ENCODE results near the gene TOE1. TPM values are rescaled to one million over a fixed set of nuclear protein-coding genes. Genes with fewer than 3 reads are reported as not detected.

Gene TOE1
- total RNA-seq, 4 donors from 2014 or later, result 5.4 to 7.7 (median 6.9) TPM

DNA sequence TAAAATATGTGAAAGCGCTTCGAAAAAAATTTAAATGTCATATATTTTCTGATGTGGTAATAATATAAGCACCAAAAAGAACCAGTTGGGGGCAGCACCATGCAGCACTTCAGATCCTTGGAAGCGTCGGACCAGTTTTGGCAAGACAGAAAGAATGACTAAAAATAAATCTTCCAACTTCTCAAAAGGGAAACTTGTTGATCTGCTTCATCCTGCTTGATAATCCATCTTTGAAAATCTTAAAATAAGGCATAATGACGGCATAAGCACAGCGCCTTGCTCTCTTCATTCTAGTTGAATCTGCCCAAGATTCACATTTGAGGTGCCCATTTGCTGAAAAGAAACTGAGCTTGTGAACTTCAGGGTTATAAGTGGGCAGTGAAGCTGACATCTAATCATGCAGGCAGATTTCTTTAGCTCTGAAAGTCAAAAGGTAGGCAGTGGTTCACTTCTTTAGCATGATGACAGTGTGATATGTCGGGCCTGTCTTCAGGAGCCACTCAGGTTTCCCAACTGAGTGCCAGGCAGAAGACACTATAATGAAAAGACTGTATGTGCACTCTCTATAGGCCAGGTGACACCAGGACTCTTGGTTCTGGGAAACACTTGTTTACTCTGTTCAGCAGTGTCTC lies 20.0 kb downstream of the TOE1 start:
- TF ChIP-seq, protein P1, sequence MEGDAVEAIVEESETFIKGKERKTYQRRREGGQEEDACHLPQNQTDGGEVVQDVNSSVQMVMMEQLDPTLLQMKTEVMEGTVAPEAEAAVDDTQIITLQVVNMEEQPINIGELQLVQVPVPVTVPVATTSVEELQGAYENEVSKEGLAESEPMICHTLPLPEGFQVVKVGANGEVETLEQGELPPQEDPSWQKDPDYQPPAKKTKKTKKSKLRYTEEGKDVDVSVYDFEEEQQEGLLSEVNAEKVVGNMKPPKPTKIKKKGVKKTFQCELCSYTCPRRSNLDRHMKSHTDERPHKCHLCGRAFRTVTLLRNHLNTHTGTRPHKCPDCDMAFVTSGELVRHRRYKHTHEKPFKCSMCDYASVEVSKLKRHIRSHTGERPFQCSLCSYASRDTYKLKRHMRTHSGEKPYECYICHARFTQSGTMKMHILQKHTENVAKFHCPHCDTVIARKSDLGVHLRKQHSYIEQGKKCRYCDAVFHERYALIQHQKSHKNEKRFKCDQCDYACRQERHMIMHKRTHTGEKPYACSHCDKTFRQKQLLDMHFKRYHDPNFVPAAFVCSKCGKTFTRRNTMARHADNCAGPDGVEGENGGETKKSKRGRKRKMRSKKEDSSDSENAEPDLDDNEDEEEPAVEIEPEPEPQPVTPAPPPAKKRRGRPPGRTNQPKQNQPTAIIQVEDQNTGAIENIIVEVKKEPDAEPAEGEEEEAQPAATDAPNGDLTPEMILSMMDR (IDR thresholded peaks at IDR 0.05; ENCODE audit: low read depth), result no peak

DNA sequence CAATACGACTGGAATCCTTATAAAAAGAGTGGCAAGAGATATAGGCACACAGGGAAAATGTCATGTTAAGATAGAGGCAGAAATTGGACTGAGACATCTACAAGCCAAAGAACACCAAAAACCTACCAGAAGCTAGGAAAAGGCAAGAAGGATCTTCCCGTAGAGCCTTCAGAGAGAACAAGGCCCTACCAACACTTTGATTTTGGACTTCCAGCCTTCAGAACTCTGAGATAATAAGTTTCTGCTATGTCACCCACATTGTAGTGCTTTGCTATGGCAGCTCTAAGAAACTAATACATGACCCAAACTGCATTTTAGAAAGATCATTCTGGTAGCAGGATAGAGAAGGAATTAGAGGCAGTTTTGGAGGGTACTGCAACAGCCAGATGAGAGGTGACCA lies 24.3 kb downstream of the TOE1 start:
- TF ChIP-seq, protein P1 (IDR thresholded peaks at IDR 0.05; ENCODE audit: low read depth), result no peak

DNA sequence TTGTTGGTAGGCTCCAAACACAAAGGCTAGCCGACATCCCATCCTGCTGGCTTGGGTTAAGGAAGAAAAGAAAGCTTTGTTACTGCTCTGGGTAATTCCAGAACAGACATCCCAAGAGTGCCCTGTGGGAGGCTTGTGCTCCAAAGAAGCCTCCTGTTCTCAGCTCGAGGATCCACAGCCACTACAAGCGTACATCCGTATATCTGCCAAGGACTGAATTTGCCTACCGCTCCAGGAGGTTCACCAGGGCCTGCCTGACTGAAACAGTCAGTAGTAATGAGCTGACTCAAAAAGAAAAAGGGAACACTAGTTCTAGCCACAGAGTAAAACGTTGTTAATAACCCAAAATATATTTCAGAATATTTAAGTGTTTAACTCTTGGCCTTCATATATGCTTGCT lies 25.1 kb downstream of the TOE1 start:
- TF ChIP-seq, protein P1 (IDR thresholded peaks at IDR 0.05; ENCODE audit: low read depth), result no peak

DNA sequence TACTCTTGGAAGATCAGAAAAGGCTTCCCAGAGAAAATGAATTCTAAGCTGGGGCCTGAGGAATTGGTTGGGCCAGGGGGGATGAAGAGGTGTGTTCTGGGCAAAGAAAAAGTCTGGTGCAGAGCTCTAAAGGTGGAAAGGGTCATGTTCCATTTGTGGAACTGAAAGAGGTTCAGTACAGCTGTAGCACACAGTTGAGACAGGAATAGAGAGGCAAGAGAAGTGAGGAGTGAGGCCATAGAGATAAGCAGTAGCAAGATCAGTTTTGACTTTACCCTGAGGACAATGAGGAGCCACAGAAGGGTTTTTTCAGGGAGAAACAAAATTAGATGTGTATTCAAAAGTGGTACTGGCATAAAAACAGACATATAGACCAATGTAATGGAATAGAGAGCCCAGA lies 30.6 kb downstream of the TOE1 start:
- TF ChIP-seq, protein P1 (IDR thresholded peaks at IDR 0.05; ENCODE audit: low read depth), result no peak

DNA sequence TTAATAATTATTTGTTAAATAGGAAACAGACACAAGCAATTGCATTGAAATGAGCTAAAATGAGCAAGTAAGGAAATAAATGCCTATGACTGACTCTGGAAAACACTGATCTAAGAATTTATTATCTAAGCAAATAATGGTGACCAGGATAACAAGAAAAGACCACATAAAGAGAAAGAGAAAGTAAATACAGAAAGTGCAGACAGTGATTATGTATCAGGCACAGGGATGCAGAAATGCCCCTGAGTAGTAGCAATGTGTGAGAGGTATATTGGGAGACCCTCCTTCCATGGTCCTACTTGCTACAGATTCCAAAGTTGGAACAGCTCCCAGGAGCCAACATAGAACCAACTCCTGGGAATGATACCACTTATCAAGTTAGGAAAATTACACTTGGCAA lies 33.6 kb downstream of the TOE1 start:
- TF ChIP-seq, protein P1 (IDR thresholded peaks at IDR 0.05; ENCODE audit: low read depth), result no peak

DNA sequence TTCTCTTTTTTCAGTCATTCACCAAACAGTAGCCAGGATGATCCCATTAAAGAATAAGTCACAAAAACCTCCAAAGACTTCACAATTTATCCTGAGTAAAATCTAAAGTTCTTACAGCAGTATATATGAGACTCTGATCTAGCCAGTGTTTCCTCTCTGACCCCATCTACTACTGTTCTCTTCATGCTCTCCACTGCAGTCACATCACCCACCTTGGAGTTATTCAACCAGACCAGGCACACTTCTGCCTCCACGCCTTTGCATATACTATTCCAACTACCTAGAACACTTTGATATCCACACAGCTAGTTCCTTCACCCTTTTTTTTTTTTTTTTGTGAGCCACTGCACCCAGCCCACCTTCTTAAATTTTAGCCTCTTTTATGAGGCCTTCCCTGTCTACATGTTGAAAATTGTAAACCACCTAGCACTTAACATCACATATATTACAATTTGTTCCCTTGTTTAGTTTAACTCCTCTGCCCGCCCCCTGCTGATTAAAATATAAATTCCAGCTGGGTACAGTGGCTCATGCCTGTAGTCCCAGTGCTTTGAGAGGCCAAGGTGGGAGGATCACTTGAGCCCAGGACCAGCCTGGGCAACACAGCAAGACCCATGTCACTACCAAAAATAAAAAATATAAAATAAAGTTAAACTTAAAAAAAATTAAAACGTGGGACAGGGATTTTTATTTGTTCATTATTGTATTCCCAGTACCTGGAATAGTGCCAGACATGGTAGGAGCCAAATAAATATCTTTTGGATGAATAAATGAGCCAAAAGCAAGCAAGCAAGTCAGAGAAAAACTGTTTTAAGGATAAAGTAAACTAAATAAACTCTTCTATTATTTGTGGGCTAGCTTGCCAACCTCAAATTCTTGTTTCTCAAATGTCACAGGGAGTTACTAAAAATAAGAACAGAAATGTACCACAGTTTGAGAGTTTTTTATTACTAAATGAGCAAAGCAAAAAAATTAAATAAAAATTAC lies 35.4 kb downstream of the TOE1 start:
- TF ChIP-seq, protein P1 (IDR thresholded peaks at IDR 0.05; ENCODE audit: low read depth), result no peak

DNA sequence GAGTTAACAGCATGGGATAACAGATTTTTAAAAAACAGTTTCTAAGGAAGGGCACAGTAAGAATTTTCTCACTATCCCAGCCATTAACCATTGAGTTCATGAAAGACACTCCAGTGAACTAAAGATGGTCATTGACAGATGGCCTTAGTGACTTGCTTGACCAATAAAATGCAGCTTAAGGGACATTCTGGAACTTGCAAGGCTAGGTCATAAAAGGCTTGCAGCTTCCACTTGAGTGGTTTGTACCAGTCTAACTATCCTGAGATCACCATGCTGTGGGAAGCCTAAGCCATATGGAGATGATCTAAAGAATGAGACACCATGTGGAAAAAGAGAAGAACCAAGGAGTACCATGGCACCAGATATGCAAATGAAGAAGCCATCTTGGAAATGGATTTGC lies 38.2 kb downstream of the TOE1 start:
- TF ChIP-seq, protein P1 (IDR thresholded peaks at IDR 0.05; ENCODE audit: low read depth), result no peak
